Non-pigmented ciliary epithelial cell (primary cell): ENCODE measurements around the gene ANKLE1.

ENCODE experiments used
- DNase-seq: peaks from one replicate; pipeline ENCODE4 v3.0.0-alpha.2; 2010; ENCODE audit warnings: low read depth

The ANKLE1 gene

DNA sequence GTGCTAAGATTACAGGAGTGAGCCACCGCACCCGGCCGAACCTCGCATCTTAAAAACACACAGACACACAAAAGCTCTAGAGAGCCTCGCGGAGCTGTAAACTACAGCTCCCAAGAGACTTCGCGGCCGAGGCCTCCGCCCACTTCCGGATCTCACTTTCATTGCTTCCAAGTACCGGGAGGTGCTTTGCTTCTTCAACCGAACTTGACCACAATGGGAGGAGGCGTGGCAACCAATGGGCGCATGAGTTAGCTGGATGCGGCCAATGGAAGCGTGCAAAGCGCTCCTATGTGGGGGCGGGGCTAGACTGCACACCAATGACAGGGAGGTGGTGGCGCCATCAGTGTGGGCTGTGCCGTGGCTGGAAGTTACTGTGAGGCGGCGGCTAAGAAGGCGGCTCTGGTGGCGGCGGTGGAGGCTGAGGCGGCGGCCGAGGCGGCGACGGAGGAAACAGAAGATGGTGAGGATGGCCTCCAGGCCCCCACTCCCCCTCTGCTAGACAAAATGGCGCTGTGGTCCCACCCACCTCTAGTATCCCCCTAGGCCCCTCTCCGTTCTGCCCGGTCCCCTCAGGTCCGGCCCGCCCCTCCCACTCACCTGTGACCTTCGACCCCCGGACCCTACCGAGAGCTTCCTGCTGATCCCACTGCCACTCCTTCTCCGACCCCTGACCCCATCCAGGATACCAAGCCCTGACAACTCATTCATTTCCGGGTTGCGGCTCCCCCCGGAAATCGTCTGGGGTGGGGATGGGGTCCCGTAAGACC, 27.7 kb downstream of the ANKLE1 start, which contains the start of gene DDA1:
Gene DDA1, plus strand, starts transcription at position 366 of the 767 bp plus-strand sequence. Its CDS starts 92 bp downstream, at position 458.
- DNase-seq = peak; percentile 99

- no peak for DNase-seq
Observed at GRCh38 chr19:17309965-17310461, 28.3 kb downstream of the ANKLE1 start.

GRCh38 chr19:17311455-17312188, 29.9 kb downstream of the ANKLE1 start:
- DNase-seq = no peak

GRCh38 chr19:17312189-17313113, 30.8 kb downstream of the ANKLE1 start:
- DNase-seq = no peak

- DNase-seq = no peak
Observed at GRCh38 chr19:17314007-17314593, 32.4 kb downstream of the ANKLE1 start.

DNA sequence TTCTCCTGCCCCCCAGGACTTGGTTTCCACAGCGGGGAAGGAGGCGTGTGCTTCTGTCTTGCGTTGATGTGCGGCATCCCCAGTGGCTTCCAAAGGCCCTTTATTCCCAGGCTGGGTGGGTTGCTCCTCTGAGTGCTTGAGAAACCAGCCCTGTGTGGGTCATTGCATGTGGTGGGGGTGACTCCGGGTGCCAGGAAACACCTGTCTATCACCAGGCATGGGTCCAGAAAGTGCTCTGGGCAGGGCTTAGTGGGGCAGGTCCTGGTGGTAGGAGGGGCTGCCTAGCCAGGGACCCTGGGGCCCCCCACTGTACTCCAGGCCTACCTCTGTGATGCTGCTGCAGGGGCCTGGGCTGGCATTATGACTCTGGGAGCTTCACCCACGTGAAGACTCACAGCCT, 37.3 kb downstream of the ANKLE1 start:
- no peak for DNase-seq

DNA sequence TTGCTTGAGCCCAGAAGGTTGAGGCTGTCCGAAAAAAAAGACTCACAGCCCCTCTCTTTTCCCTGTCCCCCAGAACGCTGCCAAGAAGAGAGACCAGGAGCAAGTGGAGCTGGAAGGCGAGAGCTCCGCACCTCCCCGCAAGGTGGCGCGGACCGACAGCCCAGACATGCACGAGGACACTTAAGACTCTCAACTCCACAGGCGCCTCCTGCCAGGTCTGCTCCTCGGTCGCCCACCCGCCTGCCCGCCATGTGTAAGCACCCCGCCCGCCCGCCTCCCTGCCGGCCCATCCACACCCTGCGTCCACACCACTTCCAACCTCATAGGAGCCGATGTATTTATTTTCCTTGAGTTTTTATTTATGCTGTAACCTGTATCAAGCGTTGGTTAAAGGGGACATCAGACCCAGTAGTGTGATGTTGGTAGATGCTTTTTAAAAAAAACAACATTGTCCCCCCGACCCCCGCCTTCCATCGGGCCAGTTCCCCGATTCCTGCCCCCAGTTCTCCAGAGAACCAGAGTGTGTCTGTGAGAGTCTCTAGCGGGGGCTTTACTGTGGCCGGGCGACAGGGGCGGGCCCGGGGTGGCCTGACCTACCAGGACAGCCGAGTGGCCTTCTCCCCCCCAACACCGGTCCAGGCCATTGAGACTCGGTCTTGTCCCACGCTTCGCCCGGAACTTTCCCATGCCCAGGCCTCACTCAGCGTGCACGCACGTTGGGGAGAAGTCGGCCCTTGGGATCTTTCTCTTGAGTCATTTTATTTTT, 38.0 kb downstream of the ANKLE1 start:
- no peak for DNase-seq

DNA sequence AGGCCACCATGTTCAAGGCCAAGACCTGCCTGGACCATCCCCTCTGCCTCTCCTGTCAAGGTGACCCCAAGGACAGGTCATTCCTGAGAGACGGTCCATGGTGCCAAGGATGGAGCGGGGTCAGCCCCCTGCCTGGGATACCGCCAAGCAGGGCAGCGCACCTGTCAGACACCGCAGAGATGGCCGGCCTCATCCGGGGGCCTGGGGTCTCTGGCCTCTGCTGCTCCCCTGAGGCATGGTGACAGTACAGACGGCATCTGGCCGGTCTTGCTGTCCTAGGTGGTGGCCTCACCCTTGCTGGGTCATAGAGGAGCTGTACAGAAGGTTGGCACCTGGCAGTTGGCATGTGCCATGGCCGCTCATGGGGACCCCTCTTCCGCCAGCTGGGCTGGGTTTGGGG, 38.7 kb downstream of the ANKLE1 start:
- DNase-seq = no peak

GRCh38 chr19:17321655-17322489, 40.2 kb downstream of the ANKLE1 start:
- DNase-seq = no peak

GRCh38 chr19:17322854-17323253, 41.2 kb downstream of the ANKLE1 start:
- no peak for DNase-seq

- no peak for DNase-seq
Observed at GRCh38 chr19:17323300-17323963, 41.7 kb downstream of the ANKLE1 start.

DNA sequence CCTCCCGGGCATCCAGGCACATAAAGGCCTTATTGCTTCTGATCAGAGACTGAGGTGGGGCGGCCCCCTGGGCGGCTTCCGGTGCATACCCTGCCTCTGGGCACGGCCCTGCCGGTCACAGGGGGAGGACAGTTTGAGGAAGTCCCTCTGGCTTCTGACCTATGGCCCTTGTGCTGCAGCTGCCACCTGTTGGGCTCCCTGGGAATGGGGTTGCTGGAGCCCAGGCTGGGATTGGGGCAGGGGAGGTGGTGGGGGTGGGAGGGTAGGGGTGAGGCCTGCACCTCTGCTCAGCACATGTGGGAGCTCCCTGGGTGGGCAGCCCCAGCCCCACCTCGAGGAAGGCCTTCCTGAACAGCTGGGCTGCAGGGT, 42.2 kb downstream of the ANKLE1 start:
- DNase-seq = no peak

- DNase-seq = no peak
Observed at GRCh38 chr19:17324357-17325114, 42.8 kb downstream of the ANKLE1 start.

- DNase-seq = no peak
Observed at GRCh38 chr19:17325133-17325532, 43.4 kb downstream of the ANKLE1 start.

GRCh38 chr19:17325881-17326594, 44.3 kb downstream of the ANKLE1 start:
- no peak for DNase-seq

- DNase-seq = no peak
Observed at GRCh38 chr19:17326595-17326966, 44.9 kb downstream of the ANKLE1 start.

- DNase-seq = no peak
Observed at GRCh38 chr19:17327068-17327653, 45.5 kb downstream of the ANKLE1 start.
